Measurements from ENCODE around the gene CCM2.

Gene CCM2

GRCh38 chr7:45069444-45070253 is 69.6 kb downstream of the CCM2 start:
- DNase-seq, result no peak

- no peak for DNase-seq
These were observed 70.2 kb downstream of the CCM2 start for GRCh38 chr7:45070254-45070642.

- DNase-seq, result no peak
These were observed 71.5 kb downstream of the CCM2 start for GRCh38 chr7:45071528-45071927.

- no peak for DNase-seq
These were observed 72.4 kb downstream of the CCM2 start for GRCh38 chr7:45072131-45073030.

- no peak for DNase-seq
These were observed 73.2 kb downstream of the CCM2 start for GRCh38 chr7:45073031-45073785.

- DNase-seq, result no peak
These were observed 74.0 kb downstream of the CCM2 start for GRCh38 chr7:45073786-45074527.

GRCh38 chr7:45074528-45075354 is 74.7 kb downstream of the CCM2 start:
- DNase-seq, result no peak

GRCh38 chr7:45075355-45075644 is 75.3 kb downstream of the CCM2 start:
- no peak for DNase-seq

GRCh38 chr7:45075871-45076796 is 76.1 kb downstream of the CCM2 start:
- no peak for DNase-seq

GRCh38 chr7:45076946-45077345 is 76.9 kb downstream of the CCM2 start:
- no peak for DNase-seq

GRCh38 chr7:45077579-45077978 is 77.6 kb downstream of the CCM2 start:
- DNase-seq, result no peak

GRCh38 chr7:45078125-45078681 is 78.2 kb downstream of the CCM2 start:
- no peak for DNase-seq

- no peak for DNase-seq
These were observed 80.4 kb downstream of the CCM2 start for GRCh38 chr7:45080265-45080957.

- no peak for DNase-seq
These were observed 81.1 kb downstream of the CCM2 start for GRCh38 chr7:45080958-45081669.

GRCh38 chr7:45081670-45081974 is 81.6 kb downstream of the CCM2 start:
- no peak for DNase-seq

GRCh38 chr7:45082031-45082830 is 82.2 kb downstream of the CCM2 start:
- DNase-seq, result no peak

GRCh38 chr7:45082831-45083331 is 82.9 kb downstream of the CCM2 start:
- no peak for DNase-seq

GRCh38 chr7:45084336-45084735 is 84.3 kb downstream of the CCM2 start:
- DNase-seq, result no peak
